Endodermal cell (in vitro differentiated cells): ENCODE measurements around the gene ENDOD1. TPM values are rescaled to one million over a fixed set of nuclear protein-coding genes. Genes with fewer than 3 reads are reported as not detected.

Experiments
- DNase-seq: peaks from one replicate; pipeline ENCODE4 v3.0.0-alpha.2; 2017
- H3K27ac ChIP-seq: 2 replicates; pipeline ENCODE4 v1.5.1; 2013; ENCODE audit warnings: mild to moderate bottlenecking, low read depth, low read length, moderate library complexity
- H3K27me3 ChIP-seq: 2 replicates; pipeline ENCODE4 v1.6.1; 2013; ENCODE audit warnings: mild to moderate bottlenecking, low read length, moderate library complexity; ENCODE audit not compliant: insufficient read depth, control insufficient read depth, poor library complexity, severe bottlenecking
- H3K36me3 ChIP-seq: 2 replicates; pipeline ENCODE4 v1.7.0; 2013; ENCODE audit warnings: mild to moderate bottlenecking, low read length, moderate library complexity; ENCODE audit not compliant: control insufficient read depth, insufficient read depth
- H3K4me1 ChIP-seq: one replicate; pipeline ENCODE4 v1.7.0; 2013; ENCODE audit warnings: low read length; ENCODE audit not compliant: control insufficient read depth, insufficient read depth
- H3K4me3 ChIP-seq: 2 replicates; pipeline ENCODE4 v1.5.1; 2013; ENCODE audit warnings: mild to moderate bottlenecking, low read length, moderate library complexity
- H3K9ac ChIP-seq: 2 replicates; pipeline ENCODE4 v1.6.1; 2013; ENCODE audit warnings: mild to moderate bottlenecking, low read length, moderate library complexity; ENCODE audit not compliant: poor library complexity, severe bottlenecking; ENCODE audit errors: extremely low read depth
- H3K9me3 ChIP-seq: 2 replicates; pipeline ENCODE4 v1.6.1; 2013; ENCODE audit warnings: mild to moderate bottlenecking, low read length, moderate library complexity; ENCODE audit not compliant: control insufficient read depth
- H3K27ac Mint-ChIP-seq: 2 replicates; pipeline ENCODE4 v1.8.0; 2020; ENCODE audit warnings: mixed read lengths
- H3K27me3 Mint-ChIP-seq: 2 replicates; pipeline ENCODE4 v1.8.0; 2021; ENCODE audit warnings: mild to moderate bottlenecking, mixed read lengths; ENCODE audit not compliant: insufficient read depth
- H3K36me3 Mint-ChIP-seq: 2 replicates; pipeline ENCODE4 v1.8.0; 2020; ENCODE audit warnings: low read depth, mixed read lengths
- H3K4me1 Mint-ChIP-seq: 2 replicates; pipeline ENCODE4 v1.8.0; 2020; ENCODE audit warnings: mixed read lengths
- H3K4me3 Mint-ChIP-seq: 2 replicates; pipeline ENCODE4 v1.8.0; 2020; ENCODE audit warnings: mild to moderate bottlenecking, moderate library complexity, mixed read lengths
- H3K9me3 Mint-ChIP-seq: 2 replicates; pipeline ENCODE4 v1.8.0; 2020; ENCODE audit warnings: mild to moderate bottlenecking, mixed read lengths
- whole genome bisulfite sequencing, 2 experiments: methylation state at CpG; one replicate each; pipeline versions ENCODE4 v1.1.5 to v1.1.7; 2013; ENCODE audit warnings: missing lambda C conversion rate in 2 of 2, mixed read lengths in 1 of 2; ENCODE audit not compliant: insufficient coverage in 1 of 2, insufficient read length in 1 of 2; 5-methylcytosine and 5-hydroxymethylcytosine counted together
- total RNA-seq, 2 donors: library from RNA; stranded (reverse); fragmentation: NEBNext Ultra II Directional in 1 of 2; extraction: Animal tissue kit (Norgen Biotek cat#: 25700) in 1 of 2; gene quantifications; 2 replicates in 1 of 2; 3 replicates in 1 of 2; pipeline ENCODE4 v1.2.1, GENCODE V29; 2021
- TF ChIP-seq, protein P1 (sequence below): fragments of 200-600 bp; sonication (generic); conservative IDR thresholded peaks from 2 replicates; pipeline ENCODE4 v1.5.0; 2021; ENCODE audit warnings: antibody characterized with exemption, mild to moderate bottlenecking

Gene ENDOD1
- total RNA-seq, 2 donors from 2014 or later: 1.9 to 2.7 TPM

- WGBS, 2 experiments: 96 to 100% methylated on average over 1 to 3 of the region's 3 CpGs
- Histone ChIP-seq H3K9ac (no peak overlapping the region), H3K36me3 (no peaks in the 10 kb centered on the region), H3K27ac (no peak overlapping the region), H3K9me3 (no peaks in the 10 kb centered on the region), H3K4me1 (no peaks in the 10 kb centered on the region), H3K4me3 (no peak overlapping the region), H3K27me3 (no peaks in the 10 kb centered on the region)
- Mint-ChIP-seq H3K9me3 (no peaks in the 10 kb centered on the region), H3K27me3 (no peaks in the 10 kb centered on the region), H3K36me3 (no peaks in the 10 kb centered on the region), H3K27ac (no peak overlapping the region), H3K4me1 (peaks cover 4% of the 10 kb centered on the region), H3K4me3 (no peak overlapping the region)
- DNase-seq: no peak
- TF ChIP-seq, protein P1, sequence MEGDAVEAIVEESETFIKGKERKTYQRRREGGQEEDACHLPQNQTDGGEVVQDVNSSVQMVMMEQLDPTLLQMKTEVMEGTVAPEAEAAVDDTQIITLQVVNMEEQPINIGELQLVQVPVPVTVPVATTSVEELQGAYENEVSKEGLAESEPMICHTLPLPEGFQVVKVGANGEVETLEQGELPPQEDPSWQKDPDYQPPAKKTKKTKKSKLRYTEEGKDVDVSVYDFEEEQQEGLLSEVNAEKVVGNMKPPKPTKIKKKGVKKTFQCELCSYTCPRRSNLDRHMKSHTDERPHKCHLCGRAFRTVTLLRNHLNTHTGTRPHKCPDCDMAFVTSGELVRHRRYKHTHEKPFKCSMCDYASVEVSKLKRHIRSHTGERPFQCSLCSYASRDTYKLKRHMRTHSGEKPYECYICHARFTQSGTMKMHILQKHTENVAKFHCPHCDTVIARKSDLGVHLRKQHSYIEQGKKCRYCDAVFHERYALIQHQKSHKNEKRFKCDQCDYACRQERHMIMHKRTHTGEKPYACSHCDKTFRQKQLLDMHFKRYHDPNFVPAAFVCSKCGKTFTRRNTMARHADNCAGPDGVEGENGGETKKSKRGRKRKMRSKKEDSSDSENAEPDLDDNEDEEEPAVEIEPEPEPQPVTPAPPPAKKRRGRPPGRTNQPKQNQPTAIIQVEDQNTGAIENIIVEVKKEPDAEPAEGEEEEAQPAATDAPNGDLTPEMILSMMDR: no peak
These were observed 33.9 kb downstream of the ENDOD1 start for GRCh38 chr11:95123556-95123955.

DNA sequence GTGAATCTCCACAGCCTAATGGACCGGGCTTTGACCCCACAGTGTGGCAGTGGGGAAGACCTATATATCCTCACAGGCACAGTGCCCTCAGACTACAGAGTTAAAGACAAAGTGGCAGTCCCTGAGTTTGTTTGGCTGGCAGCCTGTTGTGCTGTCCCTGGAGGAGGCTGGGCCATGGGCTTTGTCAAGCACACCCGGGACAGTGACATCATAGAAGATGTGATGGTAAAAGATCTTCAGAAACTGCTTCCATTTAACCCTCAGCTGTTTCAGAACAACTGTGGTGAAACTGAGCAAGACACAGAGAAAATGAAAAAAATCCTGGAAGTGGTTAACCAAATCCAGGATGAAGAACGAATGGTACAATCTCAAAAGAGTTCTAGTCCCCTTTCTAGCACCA is 39.0 kb downstream of the ENDOD1 start:
- DNase-seq: no peak
- Histone ChIP-seq H3K27me3 (no peaks in the 10 kb centered on the region), H3K4me1 (no peaks in the 10 kb centered on the region), H3K36me3 (no peaks in the 10 kb centered on the region), H3K9me3 (no peaks in the 10 kb centered on the region), H3K9ac (no peak overlapping the region), H3K27ac (no peak overlapping the region), H3K4me3 (no peak overlapping the region)
- Mint-ChIP-seq H3K27me3 (peaks cover 6% of the 10 kb centered on the region), H3K4me1 (no peaks in the 10 kb centered on the region), H3K36me3 (no peaks in the 10 kb centered on the region), H3K27ac (no peak overlapping the region), H3K4me3 (no peak overlapping the region), H3K9me3 (no peaks in the 10 kb centered on the region)
- TF ChIP-seq, protein P1: no peak
- WGBS, 2 experiments: 92 to 100% methylated on average over 2 to 3 of the region's 3 CpGs

GRCh38 chr11:95132956-95133355 is 43.3 kb downstream of the ENDOD1 start:
- no peak overlapping the region for H3K9ac ChIP-seq
- peaks cover 5% of the 10 kb centered on the region for H3K27me3 ChIP-seq
- no peaks in the 10 kb centered on the region for H3K9me3 Mint-ChIP-seq
- no peaks in the 10 kb centered on the region for H3K9me3 ChIP-seq
- no peaks in the 10 kb centered on the region for H3K36me3 Mint-ChIP-seq
- no peak overlapping the region for H3K27ac Mint-ChIP-seq
- 82% methylated on average over 2 of the region's 2 CpGs; no CpG with 5 or more reads in 1 of the 2 experiments for WGBS, 2 experiments
- TF ChIP-seq, protein P1: no peak
- no peak overlapping the region for H3K4me3 Mint-ChIP-seq
- H3K36me3 ChIP-seq: no peaks in the 10 kb centered on the region
- no peaks in the 10 kb centered on the region for H3K4me1 Mint-ChIP-seq
- H3K27ac ChIP-seq: no peak overlapping the region
- no peak for DNase-seq
- peaks cover 13% of the 10 kb centered on the region for H3K27me3 Mint-ChIP-seq
- H3K4me1 ChIP-seq: no peaks in the 10 kb centered on the region
- no peak overlapping the region for H3K4me3 ChIP-seq
